ENCODE results near the gene CEACAM5.

Gene CEACAM5

GRCh38 chr19:41720103-41720502 lies 11.7 kb downstream of the CEACAM5 start:
- no peak overlapping the region for H3K4me3 ChIP-seq (ENCODE audit: insufficient read depth, low read length, poor library complexity, severe bottlenecking)
- no peaks in the 10 kb centered on the region for H3K9me2 ChIP-seq (replicated peaks; ENCODE audit: insufficient read depth, low read length)
- no peaks in the 10 kb centered on the region for H4K20me1 ChIP-seq (ENCODE audit: low read depth, low read length)
- H3F3A ChIP-seq (ENCODE audit: insufficient read depth), result no peaks in the 10 kb centered on the region
- H3K9ac ChIP-seq (ENCODE audit: low read length), result no peak overlapping the region
- no peak overlapping the region for H3K27ac ChIP-seq (ENCODE audit: low read depth, low read length)
- TF ChIP-seq EZH2phosphoT487 (conservative IDR thresholded peaks at IDR 0.05; ENCODE audit: low read length) (no peak), CTCF (IDR thresholded peaks at IDR 0.05; ENCODE audit: insufficient read depth, low read length, poor library complexity, severe bottlenecking) (no peak)
- no peaks in the 10 kb centered on the region for H3K79me2 ChIP-seq (ENCODE audit: insufficient read depth, low read length)
- H3K36me3 ChIP-seq (ENCODE audit: low read length), result no peaks in the 10 kb centered on the region
- no peaks in the 10 kb centered on the region for H3K27me3 ChIP-seq (ENCODE audit: low read length)
- H2AFZ ChIP-seq (ENCODE audit: low read depth, low read length, severe bottlenecking), result no peak overlapping the region
- no peak overlapping the region for H3K4me2 ChIP-seq (ENCODE audit: low read depth, low read length, poor library complexity, severe bottlenecking)
- no peaks in the 10 kb centered on the region for H3K9me3 ChIP-seq (ENCODE audit: insufficient read depth, low read length)

- Histone ChIP-seq H3K27me3 (ENCODE audit: low read length) (0 out of 2 replicates have a peak, but pooled peaks cover 3% of the 10 kb centered on the region), H3K9ac (ENCODE audit: low read length) (no peak overlapping the region), H3F3A (ENCODE audit: insufficient read depth) (no peaks in the 10 kb centered on the region), H3K9me3 (ENCODE audit: insufficient read depth, low read length) (no peaks in the 10 kb centered on the region), H2AFZ (ENCODE audit: low read depth, low read length, severe bottlenecking) (no peak overlapping the region), H3K79me2 (ENCODE audit: insufficient read depth, low read length) (no peaks in the 10 kb centered on the region), H3K4me2 (ENCODE audit: low read depth, low read length, poor library complexity, severe bottlenecking) (no peak overlapping the region), H3K4me3 (ENCODE audit: insufficient read depth, low read length, poor library complexity, severe bottlenecking) (no peak overlapping the region), H3K36me3 (ENCODE audit: low read length) (no peaks in the 10 kb centered on the region), H3K9me2 (replicated peaks; ENCODE audit: insufficient read depth, low read length) (no peaks in the 10 kb centered on the region), H3K27ac (ENCODE audit: low read depth, low read length) (no peak overlapping the region), H4K20me1 (ENCODE audit: low read depth, low read length) (no peaks in the 10 kb centered on the region)
- no peak for TF ChIP-seq EZH2phosphoT487 (conservative IDR thresholded peaks at IDR 0.05; ENCODE audit: low read length)
- no peak for TF ChIP-seq CTCF (IDR thresholded peaks at IDR 0.05; ENCODE audit: insufficient read depth, low read length, poor library complexity, severe bottlenecking)
Observed at GRCh38 chr19:41726493-41726892, 18.1 kb downstream of the CEACAM5 start.

GRCh38 chr19:41734156-41734555 lies 25.7 kb downstream of the CEACAM5 start:
- Histone ChIP-seq H2AFZ (ENCODE audit: low read depth, low read length, severe bottlenecking) (no peak overlapping the region), H3F3A (ENCODE audit: insufficient read depth) (no peaks in the 10 kb centered on the region), H3K27me3 (ENCODE audit: low read length) (no peaks in the 10 kb centered on the region; the same call in 1 of the 2 replicates), H3K4me2 (ENCODE audit: low read depth, low read length, poor library complexity, severe bottlenecking) (no peak overlapping the region), H3K27ac (ENCODE audit: low read depth, low read length) (no peak overlapping the region), H3K36me3 (ENCODE audit: low read length) (no peaks in the 10 kb centered on the region), H3K9me3 (ENCODE audit: insufficient read depth, low read length) (no peaks in the 10 kb centered on the region), H3K4me3 (ENCODE audit: insufficient read depth, low read length, poor library complexity, severe bottlenecking) (no peak overlapping the region), H4K20me1 (ENCODE audit: low read depth, low read length) (no peaks in the 10 kb centered on the region), H3K79me2 (ENCODE audit: insufficient read depth, low read length) (no peaks in the 10 kb centered on the region), H3K9me2 (replicated peaks; ENCODE audit: insufficient read depth, low read length) (no peaks in the 10 kb centered on the region), H3K9ac (ENCODE audit: low read length) (no peak overlapping the region)
- TF ChIP-seq CTCF (IDR thresholded peaks at IDR 0.05; ENCODE audit: insufficient read depth, low read length, poor library complexity, severe bottlenecking) (no peak), EZH2phosphoT487 (conservative IDR thresholded peaks at IDR 0.05; ENCODE audit: low read length) (no peak)
